Dendritic cell treated with granulocyte-macrophage colony-stimulating factor and Interleukin-4, amounts not matched to agents 40 ng/mL and 50 ng/mL, for 4 days (primary cell): ENCODE data around the gene HNRNPH3.
"Not testable (repeated sequence)": the region's sequence is repeated elsewhere in the genome, so short reads cannot be mapped to it uniquely, and the experiment has no call there.

Source experiments
- H3K27ac Mint-ChIP-seq: one replicate; pipeline ENCODE4 v1.8.0; 2022; ENCODE audit warnings: mild to moderate bottlenecking, mixed read lengths
- H3K27me3 Mint-ChIP-seq: one replicate; pipeline ENCODE4 v1.8.0; 2022; ENCODE audit warnings: mild to moderate bottlenecking, mixed read lengths
- H3K36me3 Mint-ChIP-seq: one replicate; pipeline ENCODE4 v1.8.0; 2022; ENCODE audit warnings: low read depth, mixed read lengths
- H3K4me1 Mint-ChIP-seq: one replicate; pipeline ENCODE4 v1.8.0; 2022; ENCODE audit warnings: low read depth, mixed read lengths
- H3K4me3 Mint-ChIP-seq: one replicate; pipeline ENCODE4 v1.8.0; 2022; ENCODE audit warnings: mild to moderate bottlenecking, moderate library complexity, mixed read lengths
- H3K9me3 Mint-ChIP-seq: one replicate; pipeline ENCODE4 v1.8.0; 2022; ENCODE audit warnings: mixed read lengths
- intact Hi-C: fragments of 100-400 bp; cut with micrococcal nuclease; formaldehyde crosslinking; loops from one replicate; pipeline ENCODE4 v1.15.0; 2022

Gene HNRNPH3

GRCh38 chr10:68314930-68315329 is 16.9 kb upstream of the HNRNPH3 start:
- H3K4me1 Mint-ChIP-seq, H3K36me3 Mint-ChIP-seq, H3K27ac Mint-ChIP-seq, H3K4me3 Mint-ChIP-seq, H3K27me3 Mint-ChIP-seq, intact Hi-C loops: not testable (repeated sequence)
- H3K9me3 Mint-ChIP-seq, result peaks cover 23% of the 10 kb centered on the region

- Mint-ChIP-seq H3K27me3 (no peaks in the 10 kb centered on the region), H3K4me3 (no peak overlapping the region), H3K27ac (no peak overlapping the region), H3K4me1 (peaks cover 5% of the 10 kb centered on the region), H3K9me3 (peaks cover 23% of the 10 kb centered on the region), H3K36me3 (no peaks in the 10 kb centered on the region)
- intact Hi-C loops, result no loop called here
Measured at GRCh38 chr10:68315582-68315981, 16.3 kb upstream of the HNRNPH3 start.

- Mint-ChIP-seq H3K4me1 (peaks cover 5% of the 10 kb centered on the region), H3K27ac (no peak overlapping the region), H3K4me3 (no peak overlapping the region), H3K27me3 (no peaks in the 10 kb centered on the region), H3K36me3 (no peaks in the 10 kb centered on the region), H3K9me3 (peaks cover 23% of the 10 kb centered on the region)
- intact Hi-C loops, result no loop called here
Measured at GRCh38 chr10:68318331-68319059, 13.4 kb upstream of the HNRNPH3 start.

GRCh38 chr10:68324396-68324795 is 7.5 kb upstream of the HNRNPH3 start:
- H3K9me3 Mint-ChIP-seq, H3K4me3 Mint-ChIP-seq, H3K27me3 Mint-ChIP-seq, H3K36me3 Mint-ChIP-seq, intact Hi-C loops, H3K27ac Mint-ChIP-seq: not testable (repeated sequence)
- peaks cover 17% of the 10 kb centered on the region for H3K4me1 Mint-ChIP-seq

GRCh38 chr10:68327889-68328786 is 3.7 kb upstream of the HNRNPH3 start:
- Mint-ChIP-seq H3K27ac (peak overlapping the region; percentile 68), H3K9me3 (no peaks in the 10 kb centered on the region), H3K36me3 (peaks cover 22% of the 10 kb centered on the region), H3K4me1 (peaks cover 44% of the 10 kb centered on the region), H3K4me3 (peak overlapping the region; percentile 44), H3K27me3 (no peaks in the 10 kb centered on the region)
- intact Hi-C loops, result no loop called here

- peaks cover 50% of the 10 kb centered on the region for H3K4me1 Mint-ChIP-seq
- H3K9me3 Mint-ChIP-seq, result no peaks in the 10 kb centered on the region
- intact Hi-C loops, result no loop called here
- H3K4me3 Mint-ChIP-seq, result no peak overlapping the region
- H3K27ac Mint-ChIP-seq, result no peak overlapping the region
- H3K36me3 Mint-ChIP-seq, result peaks cover 31% of the 10 kb centered on the region
- H3K27me3 Mint-ChIP-seq, result no peaks in the 10 kb centered on the region
Measured at GRCh38 chr10:68329506-68329861, 2.4 kb upstream of the HNRNPH3 start.

- Mint-ChIP-seq H3K4me1 (peaks cover 59% of the 10 kb centered on the region), H3K27ac (peak overlapping the region; percentile 100), H3K27me3 (no peaks in the 10 kb centered on the region), H3K9me3 (no peaks in the 10 kb centered on the region), H3K4me3 (peak overlapping the region; percentile 99), H3K36me3 (peaks cover 42% of the 10 kb centered on the region)
- intact Hi-C loops, result loop anchor here (5.0 to 10.0 kb wide), 3 partner anchors 76 to 574 kb away; partner anchors contain the start of genes DDX50 and RUFY2
Measured at GRCh38 chr10:68330852-68331454, 911 bp upstream of the HNRNPH3 start.

- Mint-ChIP-seq H3K27ac (peak within 1 kb of the TSS; percentile 100), H3K27me3 (no peaks in the 10 kb centered on the region), H3K9me3 (no peaks in the 10 kb centered on the region), H3K4me3 (peak within 1 kb of the TSS; percentile 99), H3K4me1 (peaks cover 71% of the 10 kb centered on the region), H3K36me3 (peaks cover 53% of the 10 kb centered on the region)
- intact Hi-C loops, result loop anchor here (5.0 to 10.0 kb wide), 3 partner anchors 75 to 572 kb away; partner anchors contain the start of genes DDX50 and RUFY2
Measured at GRCh38 chr10:68332259-68333057, 594 bp downstream of the HNRNPH3 start, which contains the start of gene PBLD. TSS of gene PBLD (minus strand) at chr10:68332928. CDS start at chr10:68306844, 26,084 bp downstream.

GRCh38 chr10:68333058-68333395 is 1.2 kb downstream of the HNRNPH3 start:
- intact Hi-C loops, result loop anchor here (5.0 to 10.0 kb wide), 3 partner anchors 74 to 572 kb away; partner anchors contain the start of genes DDX50 and RUFY2
- Mint-ChIP-seq H3K36me3 (peaks cover 59% of the 10 kb centered on the region), H3K27me3 (no peaks in the 10 kb centered on the region), H3K4me3 (peak overlapping the region; percentile 99), H3K9me3 (no peaks in the 10 kb centered on the region), H3K27ac (peak overlapping the region; percentile 100), H3K4me1 (peaks cover 76% of the 10 kb centered on the region)

GRCh38 chr10:68333440-68334431 is 1.9 kb downstream of the HNRNPH3 start:
- intact Hi-C loops, result loop anchor here (5.0 to 10.0 kb wide), 3 partner anchors 74 to 571 kb away; partner anchors contain the start of genes DDX50 and RUFY2
- H3K9me3 Mint-ChIP-seq, result no peaks in the 10 kb centered on the region
- peak overlapping the region; percentile 99 for H3K4me3 Mint-ChIP-seq
- H3K4me1 Mint-ChIP-seq, result peaks cover 74% of the 10 kb centered on the region
- peaks cover 66% of the 10 kb centered on the region for H3K36me3 Mint-ChIP-seq
- H3K27ac Mint-ChIP-seq, result peak overlapping the region; percentile 100
- H3K27me3 Mint-ChIP-seq, result no peaks in the 10 kb centered on the region

- H3K9me3 Mint-ChIP-seq, result no peaks in the 10 kb centered on the region
- no peaks in the 10 kb centered on the region for H3K27me3 Mint-ChIP-seq
- intact Hi-C loops, result loop anchor here (5.0 to 10.0 kb wide), 3 partner anchors 72 to 570 kb away; partner anchors contain the start of genes DDX50 and RUFY2
- H3K27ac Mint-ChIP-seq, result peak overlapping the region; percentile 51
- H3K4me1 Mint-ChIP-seq, result peaks cover 68% of the 10 kb centered on the region
- H3K4me3 Mint-ChIP-seq, result peak overlapping the region; percentile 99
- peaks cover 77% of the 10 kb centered on the region for H3K36me3 Mint-ChIP-seq
Measured at GRCh38 chr10:68334672-68335467, 3.0 kb downstream of the HNRNPH3 start.
